GM11168 (cell line): ENCODE measurements around the gene GNAT2.

Experiments used
- in situ Hi-C: fragments of 300-500 bp; cut with MboI; formaldehyde crosslinking; loops from one replicate; pipeline ENCODE4 v1.12.0; 2022; ENCODE audit warnings: low sequenced_read_pairs; ENCODE audit not compliant: unreplicated experiment

GNAT2 gene

DNA sequence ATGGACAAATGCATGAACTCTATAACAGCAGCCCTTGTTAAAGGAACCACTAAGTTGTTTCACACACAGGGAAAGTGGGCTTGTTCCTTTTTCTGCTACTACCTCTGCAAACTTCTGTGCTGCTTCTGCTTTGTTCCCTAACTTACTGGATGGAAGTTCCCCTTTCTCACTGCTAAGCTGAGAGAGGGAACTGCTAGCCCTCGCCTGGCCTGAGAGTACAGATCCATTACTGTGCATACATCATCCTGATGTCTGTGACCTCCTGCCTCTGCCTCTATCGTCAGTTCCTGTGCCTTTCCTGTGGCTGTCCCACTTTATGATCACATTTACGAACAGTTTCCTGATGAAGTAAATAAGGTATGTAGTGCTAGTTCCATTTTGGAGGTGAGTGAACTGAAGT is 3.5 kb downstream of the GNAT2 start:
- in situ Hi-C loops: no loop called here

GRCh38 chr1:109613361-109614147 is 5.9 kb downstream of the GNAT2 start:
- in situ Hi-C loops: no loop called here

DNA sequence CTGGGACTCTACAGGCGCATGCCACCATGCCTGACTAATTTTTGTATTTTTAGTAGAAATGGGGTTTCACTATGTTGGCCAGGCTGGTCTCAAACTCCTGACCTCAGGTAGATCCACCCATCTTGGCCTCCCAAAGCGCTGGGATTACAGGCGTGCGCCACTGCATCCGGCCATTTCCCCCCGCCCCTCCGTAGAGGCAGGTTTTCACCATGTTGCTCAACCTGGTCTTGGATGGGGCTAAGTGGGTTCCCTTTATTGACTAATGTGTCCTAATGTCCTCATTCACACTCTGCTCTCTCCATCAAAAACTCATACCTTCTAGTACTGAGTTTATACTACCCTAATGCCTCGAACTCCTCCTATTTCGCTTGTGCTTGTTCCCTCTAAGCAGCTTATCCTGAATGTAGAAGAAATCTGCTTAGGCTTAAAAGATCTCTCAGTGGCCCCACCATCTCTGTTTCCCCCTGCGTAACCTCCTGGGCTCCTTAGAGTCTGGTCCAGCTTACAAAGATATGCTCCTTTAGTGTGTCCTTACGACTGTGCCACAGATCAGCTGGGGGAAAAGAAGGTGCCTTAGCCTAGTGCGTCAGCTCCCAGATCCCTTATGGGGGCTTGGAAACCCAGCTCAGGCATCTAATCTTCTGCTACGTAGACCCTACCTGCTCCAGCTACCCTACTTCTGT is 8.0 kb downstream of the GNAT2 start:
- in situ Hi-C loops: no loop called here

DNA sequence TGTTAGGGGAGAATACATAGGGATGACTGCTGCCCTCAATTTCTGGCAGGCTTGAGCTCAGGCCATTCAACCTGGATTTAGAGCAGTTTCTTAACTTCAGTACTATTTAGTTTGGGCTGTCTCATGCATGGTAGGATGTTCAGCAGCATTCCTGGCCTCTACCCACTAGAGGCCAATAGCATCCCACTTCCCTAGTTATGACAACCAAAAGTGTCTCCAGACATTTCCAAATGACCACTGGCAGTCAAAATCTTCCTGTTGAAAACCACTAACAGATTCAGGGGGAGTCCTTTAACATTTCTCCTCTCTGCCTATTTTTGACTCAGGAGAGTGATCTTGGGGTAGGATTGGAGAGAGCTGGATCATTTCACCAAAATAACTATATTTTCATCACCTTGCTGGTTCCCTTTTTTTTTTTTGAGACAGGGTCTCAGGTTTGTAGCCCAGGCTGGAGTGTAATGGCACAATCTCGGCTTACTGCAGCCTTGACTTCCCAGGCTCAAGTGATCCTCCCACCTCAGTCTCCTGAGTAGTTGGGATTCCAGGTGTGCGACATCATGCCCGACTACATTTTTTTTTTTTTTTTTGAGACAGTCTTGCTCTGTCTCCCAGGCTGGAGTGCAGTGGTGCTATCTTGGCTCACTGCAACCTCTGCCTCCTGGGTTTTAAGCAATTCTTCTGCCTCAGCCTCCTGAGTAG is 8.7 kb downstream of the GNAT2 start:
- in situ Hi-C loops: no loop called here

- in situ Hi-C loops: no loop called here
These were observed 9.5 kb downstream of the GNAT2 start for GRCh38 chr1:109609881-109610280.

DNA sequence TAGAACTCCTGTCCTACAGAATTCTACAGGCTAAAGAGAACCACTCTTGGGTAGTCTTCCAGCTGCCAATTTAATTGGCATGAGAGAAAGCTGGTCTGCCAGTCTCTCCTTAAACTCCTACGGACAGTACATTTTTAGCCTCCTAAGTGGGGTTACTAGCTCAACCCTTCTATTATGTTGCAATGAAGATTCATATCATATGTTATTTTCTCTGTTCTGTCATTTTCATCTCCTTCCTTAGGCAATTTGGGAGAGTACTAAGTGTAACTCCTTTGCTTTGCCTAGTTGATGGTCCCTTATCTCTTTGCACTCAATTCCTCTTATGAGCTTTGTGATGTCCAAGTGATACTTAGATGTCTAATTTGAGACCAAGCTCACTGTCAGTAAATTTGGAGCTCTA is 14.0 kb downstream of the GNAT2 start:
- in situ Hi-C loops: no loop called here

GRCh38 chr1:109603229-109603628 is 16.2 kb downstream of the GNAT2 start:
- in situ Hi-C loops: no loop called here

DNA sequence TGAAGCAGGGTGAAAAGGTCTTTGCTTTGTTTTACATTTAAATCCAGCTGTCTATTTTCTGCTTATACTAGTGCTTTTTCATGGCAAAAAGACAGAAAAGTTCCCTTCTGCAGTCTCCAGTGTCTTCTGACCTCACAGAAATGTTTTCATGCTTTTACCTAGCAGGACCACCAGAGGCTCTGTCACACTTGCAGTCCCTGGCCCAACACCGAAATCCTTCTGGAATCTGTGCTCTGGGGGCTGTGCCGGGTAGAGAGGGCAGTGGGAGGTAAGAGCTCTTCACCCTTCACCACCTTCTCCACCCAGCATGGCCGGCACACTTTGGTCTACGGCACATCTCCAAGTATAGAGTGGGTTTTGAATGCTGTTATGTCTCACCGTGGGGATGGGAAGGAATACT is 20.8 kb downstream of the GNAT2 start:
- in situ Hi-C loops: no loop called here

GRCh38 chr1:109598156-109598555 is 21.3 kb downstream of the GNAT2 start:
- in situ Hi-C loops: no loop called here

DNA sequence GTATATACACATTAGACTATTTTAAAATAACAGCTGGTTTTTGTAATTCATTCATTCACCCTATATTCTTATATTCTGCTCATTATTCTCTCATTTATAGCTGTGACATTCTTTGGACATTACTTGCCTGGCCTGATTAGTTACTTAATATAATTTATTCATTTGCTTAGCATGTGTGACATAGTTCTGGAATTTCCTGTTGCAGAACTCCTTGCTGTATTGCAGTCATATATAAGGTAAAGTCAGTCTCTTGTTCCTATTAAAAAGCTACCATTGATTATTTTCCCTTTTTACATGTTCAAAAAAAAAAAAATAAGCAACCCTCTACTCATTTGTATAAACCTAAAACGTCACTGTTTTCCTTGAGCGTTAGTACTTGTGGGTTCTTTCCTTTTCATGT is 23.9 kb downstream of the GNAT2 start:
- in situ Hi-C loops: no loop called here

DNA sequence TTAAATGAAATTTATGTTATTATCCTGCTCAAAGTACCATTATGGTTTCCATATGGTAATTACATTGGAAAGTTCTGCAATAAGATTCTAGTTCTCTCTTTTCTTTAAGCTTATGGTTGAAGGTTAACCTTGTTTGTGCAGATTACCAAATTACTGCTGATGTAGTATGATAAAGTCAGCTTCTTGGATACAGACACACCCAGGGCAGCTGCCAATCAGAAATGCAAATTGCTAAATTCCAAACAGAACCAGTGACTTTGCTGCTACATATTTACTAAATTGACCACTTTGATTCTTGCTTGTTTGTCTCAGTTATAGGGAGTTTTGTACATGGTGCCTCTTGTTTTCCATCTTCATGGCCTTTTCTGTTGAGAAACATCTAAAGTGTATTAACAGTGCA is 26.5 kb downstream of the GNAT2 start:
- in situ Hi-C loops: no loop called here

GRCh38 chr1:109589679-109590078 is 29.7 kb downstream of the GNAT2 start:
- in situ Hi-C loops: no loop called here

- in situ Hi-C loops: no loop called here
These were observed 30.2 kb downstream of the GNAT2 start for GRCh38 chr1:109589177-109589576.

GRCh38 chr1:109586055-109586454 is 33.4 kb downstream of the GNAT2 start:
- in situ Hi-C loops: no loop called here

DNA sequence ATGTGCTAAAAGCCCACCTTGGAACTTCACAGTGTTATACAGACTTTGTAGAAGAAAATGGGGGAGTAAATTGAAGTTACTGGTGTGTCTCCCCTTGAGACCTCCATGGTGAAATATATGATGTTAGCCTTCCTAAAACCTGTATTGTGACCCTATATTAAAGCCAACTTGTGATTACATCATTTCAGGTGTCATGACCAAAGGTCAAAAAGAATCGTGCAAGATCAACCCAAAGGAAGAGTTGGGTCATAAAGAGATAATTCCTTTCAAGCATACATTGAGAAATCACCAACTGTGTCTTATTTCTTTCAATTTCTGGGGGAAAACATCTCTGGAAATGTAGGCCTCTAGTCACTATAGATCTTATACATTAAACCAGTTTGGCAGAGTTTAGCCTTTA is 34.6 kb downstream of the GNAT2 start:
- in situ Hi-C loops: no loop called here

GRCh38 chr1:109582021-109582420 is 37.4 kb downstream of the GNAT2 start:
- in situ Hi-C loops: no loop called here

GRCh38 chr1:109579491-109579890 is 39.9 kb downstream of the GNAT2 start:
- in situ Hi-C loops: no loop called here

DNA sequence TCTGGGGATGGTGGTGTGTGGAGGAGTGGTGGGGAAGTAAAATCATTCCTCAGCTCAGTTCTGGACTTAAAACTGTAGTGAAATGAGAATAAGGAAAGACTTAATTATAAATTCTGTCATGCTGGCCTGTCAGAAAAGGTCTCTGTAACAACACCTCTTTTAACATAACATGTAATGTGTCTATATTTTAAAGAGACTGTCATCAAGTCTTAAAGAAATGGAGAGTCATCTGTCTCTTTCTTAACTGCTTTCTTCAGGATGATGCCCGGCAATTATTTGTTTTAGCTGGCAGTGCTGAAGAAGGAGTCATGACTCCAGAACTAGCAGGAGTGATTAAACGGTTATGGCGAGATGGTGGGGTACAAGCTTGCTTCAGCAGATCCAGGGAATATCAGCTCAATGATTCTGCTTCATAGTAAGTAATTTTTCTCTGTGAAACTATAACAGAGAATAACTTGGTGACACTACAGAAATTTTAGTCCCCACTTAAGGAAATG is 40.4 kb downstream of the GNAT2 start:
- in situ Hi-C loops: no loop called here

- in situ Hi-C loops: no loop called here
These were observed 45.6 kb downstream of the GNAT2 start for GRCh38 chr1:109573785-109574184.

DNA sequence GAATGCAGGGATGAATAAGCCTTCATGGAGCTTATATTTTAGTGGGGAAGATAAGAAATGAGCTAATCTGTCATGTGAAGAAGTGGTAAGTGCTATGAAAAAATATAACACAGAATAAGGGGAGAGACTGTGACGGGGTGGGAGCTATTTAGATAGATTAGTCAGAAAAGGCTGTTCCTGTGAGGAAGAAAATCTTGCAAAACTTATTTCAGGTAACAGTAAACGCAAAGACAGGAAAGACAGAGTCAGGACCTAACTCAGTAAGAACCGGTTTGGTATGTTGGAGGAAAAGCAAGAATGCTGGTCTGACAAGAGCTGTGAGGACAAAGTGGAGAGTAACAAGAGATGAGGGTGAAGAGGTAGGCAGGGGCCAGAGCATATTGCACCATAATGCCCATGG is 49.0 kb downstream of the GNAT2 start:
- in situ Hi-C loops: no loop called here

DNA sequence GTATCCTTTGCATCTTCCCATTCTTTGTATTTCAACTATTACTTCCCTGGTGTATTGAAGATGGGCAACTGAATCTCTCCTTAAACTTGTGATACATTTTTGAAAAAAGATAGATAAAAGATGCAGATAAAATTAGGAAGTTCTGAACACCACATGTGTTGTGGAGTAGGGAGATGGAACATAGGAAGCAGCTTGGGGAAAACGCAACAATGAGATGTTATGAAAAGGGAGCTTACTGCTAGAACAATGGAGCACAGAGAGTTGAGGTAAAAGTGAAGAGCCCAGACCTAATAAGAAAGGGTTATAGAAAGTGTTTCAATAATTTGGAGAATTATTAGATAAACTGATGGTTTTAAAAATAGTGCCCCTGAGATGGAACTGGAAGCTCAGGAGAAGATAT is 50.1 kb downstream of the GNAT2 start:
- in situ Hi-C loops: no loop called here
